ENCODE measurements around the gene FBXO45. TPM values are rescaled to one million over a fixed set of nuclear protein-coding genes. Genes with fewer than 3 reads are reported as not detected.
"Not testable (repeated sequence)": the region's sequence is repeated elsewhere in the genome, so short reads cannot be mapped to it uniquely, and the experiment has no call there.

The FBXO45 gene
- total and polyA plus RNA-seq, 11 donors, result 2.1 to 10.8 (median 6.6) TPM

- DNase-seq (no peak), ATAC-seq (no peak)
- H3K27ac ChIP-seq, result no peak overlapping the region
- no peak for TF ChIP-seq CTCF (IDR thresholded peaks at IDR 0.05)
- no peak for TF ChIP-seq POLR2A (IDR thresholded peaks at IDR 0.05)
- no peaks in the 10 kb centered on the region for H3K36me3 ChIP-seq
- intact Hi-C loops (cut with DNase I), result loop anchor here in 1 of 10 donors (10.0 kb wide), 1 partner anchor 420 kb away; the partner anchor contains the start of gene PIGZ
- WGBS, 4 donors, result 92 to 99% (median 97%) methylated on average over 2 of the region's 2 CpGs
- H3K4me3 ChIP-seq, result no peak overlapping the region
- H3K4me1 ChIP-seq, result no peaks in the 10 kb centered on the region
- H3K9me3 ChIP-seq, result no peaks in the 10 kb centered on the region
- no peaks in the 10 kb centered on the region for H3K27me3 ChIP-seq
These were observed 23.9 kb upstream of the FBXO45 start for GRCh38 chr3:196544491-196544992.

- WGBS, 4 donors, result 86 to 90% (median 88%) methylated on average over 5 of the region's 5 CpGs
- Histone ChIP-seq H3K27me3 (no peaks in the 10 kb centered on the region), H3K9me3 (no peaks in the 10 kb centered on the region), H3K4me1 (no peaks in the 10 kb centered on the region), H3K36me3 (no peaks in the 10 kb centered on the region), H3K4me3 (no peak overlapping the region), H3K27ac (no peak overlapping the region)
- intact Hi-C loops (cut with DNase I), result loop anchor here in 1 of 10 donors (10.0 kb wide), 1 partner anchor 418 kb away; the partner anchor contains the start of gene PIGZ
- ATAC-seq (no peak), DNase-seq (no peak)
- TF ChIP-seq CTCF (IDR thresholded peaks at IDR 0.05) (no peak), POLR2A (IDR thresholded peaks at IDR 0.05) (no peak)
These were observed 21.9 kb upstream of the FBXO45 start for GRCh38 chr3:196546537-196546936.

- Histone ChIP-seq H3K27me3 (no peaks in the 10 kb centered on the region), H3K27ac (no peak overlapping the region), H3K9me3 (no peaks in the 10 kb centered on the region), H3K4me1 (no peaks in the 10 kb centered on the region), H3K36me3 (no peaks in the 10 kb centered on the region), H3K4me3 (no peak overlapping the region)
- peak in 1 of 12 donors; percentile 10 for TF ChIP-seq CTCF (IDR thresholded peaks at IDR 0.05)
- TF ChIP-seq POLR2A (IDR thresholded peaks at IDR 0.05), result no peak
- ATAC-seq (no peak), DNase-seq (no peak)
- intact Hi-C loops (cut with DNase I), result loop anchor here in 1 of 10 donors (10.0 kb wide), 1 partner anchor 418 kb away; the partner anchor contains the start of gene PIGZ
- 86 to 96% (median 95%) methylated on average over 2 of the region's 2 CpGs for WGBS, 4 donors
These were observed 21.4 kb upstream of the FBXO45 start for GRCh38 chr3:196547067-196547466.

- H3K9me3 ChIP-seq, H3K27ac ChIP-seq, ATAC-seq, H3K4me3 ChIP-seq, H3K4me1 ChIP-seq, H3K36me3 ChIP-seq, H3K27me3 ChIP-seq, DNase-seq: not testable (repeated sequence)
- 82 to 98% (median 92%) methylated on average over 1 of the region's 1 CpG for WGBS, 4 donors
- intact Hi-C loops (cut with DNase I), result loop anchor here in 1 of 10 donors (10.0 kb wide), 1 partner anchor 415 kb away; the partner anchor contains the start of gene PIGZ
These were observed 19.1 kb upstream of the FBXO45 start for GRCh38 chr3:196549312-196549711.

GRCh38 chr3:196550172-196550571 is 18.3 kb upstream of the FBXO45 start:
- H3K27ac ChIP-seq; intact Hi-C loops (cut with DNase I); H3K27me3 ChIP-seq; H3K4me1 ChIP-seq; H3K4me3 ChIP-seq; DNase-seq; H3K9me3 ChIP-seq; ATAC-seq: not testable (repeated sequence)
- H3K36me3 ChIP-seq, result peaks cover 0 to 16% (median 9%) of the 10 kb centered on the region in 9 donors
- 85 to 93% (median 85%) methylated on average over 3 of the region's 3 CpGs for WGBS, 4 donors

Measured in heart left ventricle (tissue), 16 donors.